ENCODE data around the gene LYZL1.
"Not testable (repeated sequence)": the region's sequence is repeated elsewhere in the genome, so short reads cannot be mapped to it uniquely, and the experiment has no call there.

Gene LYZL1

DNA sequence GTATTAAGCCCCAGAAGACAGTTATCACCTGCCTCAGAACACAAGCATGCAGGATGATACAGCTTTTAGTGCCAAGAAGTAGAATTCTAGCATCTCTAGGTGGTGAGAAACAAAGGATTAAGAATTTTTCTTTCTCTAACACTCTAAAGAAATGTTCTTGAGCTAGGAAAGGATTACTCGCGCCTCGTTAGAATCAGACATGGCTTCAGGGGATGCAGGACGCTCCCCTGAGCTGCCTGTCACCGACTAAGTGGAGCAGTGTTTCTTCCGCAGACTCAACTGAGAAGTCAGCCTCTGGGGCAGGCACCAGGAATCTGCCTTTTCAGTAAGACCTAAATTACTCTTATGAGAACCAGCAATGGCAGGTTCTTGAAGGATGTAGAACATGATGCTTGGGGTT lies at the start of gene LYZL1:
Gene LYZL1 (plus strand): TSS at position 165 of the 400 bp plus-strand sequence. CDS start 2,798 bp downstream, outside the sequence.
- not testable (repeated sequence) for DNase-seq (ENCODE audit: low read depth in 2 of 2)

DNA sequence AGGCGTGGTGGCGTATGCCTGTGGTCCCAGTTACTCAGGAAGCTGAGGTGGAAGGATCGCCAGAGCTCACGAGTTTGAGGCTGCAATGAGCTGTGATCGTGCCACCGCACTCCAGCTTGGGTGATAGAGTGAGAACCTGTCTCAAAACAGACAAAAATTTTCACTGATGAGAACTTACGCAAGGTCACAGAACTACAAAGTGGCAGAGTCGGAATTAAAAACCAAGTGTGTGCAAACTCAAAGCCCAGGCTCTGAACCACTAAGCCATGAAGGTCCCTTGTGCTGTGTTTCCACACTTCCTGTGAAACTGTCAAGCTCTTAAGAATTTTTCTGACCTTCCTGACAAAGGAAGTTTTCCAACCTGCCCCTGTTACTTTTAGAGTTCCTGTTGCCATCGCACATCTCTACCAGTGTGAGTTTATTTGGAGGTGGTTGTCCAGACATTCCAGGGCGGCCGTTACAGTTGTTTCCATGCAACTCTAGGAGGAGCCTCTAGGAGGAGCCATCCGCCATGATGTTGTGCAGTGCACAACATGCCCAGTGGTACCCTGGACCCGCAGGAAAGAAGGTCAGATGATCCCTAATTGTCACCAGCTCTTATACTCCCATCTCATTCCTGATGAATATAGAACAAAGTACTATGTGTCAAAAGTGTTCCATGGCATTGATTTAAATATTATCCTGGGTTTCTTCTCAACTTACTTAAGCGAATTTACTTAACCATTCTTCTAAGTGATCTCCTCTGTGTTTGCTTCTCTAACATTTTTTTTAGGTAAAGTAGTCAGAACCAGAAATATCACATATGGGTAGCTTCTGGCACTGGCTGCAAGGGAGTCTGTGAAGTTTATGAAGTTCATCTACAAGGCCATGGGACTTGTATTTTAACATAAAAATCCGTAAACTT lies 49.0 kb upstream of the LYZL1 start:
- DNase-seq (ENCODE audit: low read depth in 2 of 2): no peak

GRCh38 chr10:29240986-29241660 lies 47.7 kb upstream of the LYZL1 start:
- DNase-seq (ENCODE audit: low read depth in 2 of 2): no peak

DNA sequence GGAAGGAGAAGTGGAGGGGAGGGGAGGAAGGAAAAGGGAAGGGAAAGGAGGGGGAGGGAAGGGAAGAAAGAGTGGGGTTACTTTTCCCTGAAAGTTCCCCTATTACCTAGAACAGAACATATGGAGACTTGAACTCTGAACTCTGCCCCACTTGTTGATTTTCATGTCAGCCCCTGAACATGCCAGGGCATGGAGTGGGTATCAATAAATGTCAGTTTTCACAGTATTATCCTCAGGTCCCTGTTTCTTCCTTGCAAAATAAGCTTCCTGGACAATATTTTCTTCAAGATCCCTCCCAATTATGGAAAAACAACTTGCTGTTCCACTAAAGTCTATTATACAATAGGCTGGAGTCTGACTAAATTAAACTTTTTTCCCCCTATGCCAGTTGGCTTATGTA lies 46.9 kb upstream of the LYZL1 start:
- DNase-seq (ENCODE audit: low read depth in 2 of 2): no peak

DNA sequence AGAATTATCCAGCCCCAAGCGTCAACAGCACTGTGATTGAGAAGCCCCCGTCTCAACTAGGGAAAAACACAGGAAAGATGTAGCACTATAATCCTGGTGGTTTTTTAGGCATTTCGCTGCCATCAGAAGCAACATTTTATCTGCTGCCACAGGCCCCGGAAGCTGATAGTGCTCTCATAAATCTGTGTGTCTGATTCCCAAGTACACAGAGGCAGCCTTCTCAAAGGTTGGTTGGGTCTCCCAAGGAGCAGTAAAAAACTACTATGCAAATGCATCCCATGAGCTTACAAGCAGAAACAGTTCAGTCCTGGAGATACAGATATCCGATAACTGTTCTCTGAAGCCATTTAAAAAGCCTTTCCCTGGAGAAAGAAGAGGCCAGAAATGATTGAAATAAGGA lies 45.8 kb upstream of the LYZL1 start:
- no peak for DNase-seq (ENCODE audit: low read depth in 2 of 2)

GRCh38 chr10:29243750-29244149 lies 45.1 kb upstream of the LYZL1 start:
- no peak for DNase-seq (ENCODE audit: low read depth in 2 of 2)

GRCh38 chr10:29244978-29245377 lies 43.9 kb upstream of the LYZL1 start:
- no peak for DNase-seq (ENCODE audit: low read depth in 2 of 2)

DNA sequence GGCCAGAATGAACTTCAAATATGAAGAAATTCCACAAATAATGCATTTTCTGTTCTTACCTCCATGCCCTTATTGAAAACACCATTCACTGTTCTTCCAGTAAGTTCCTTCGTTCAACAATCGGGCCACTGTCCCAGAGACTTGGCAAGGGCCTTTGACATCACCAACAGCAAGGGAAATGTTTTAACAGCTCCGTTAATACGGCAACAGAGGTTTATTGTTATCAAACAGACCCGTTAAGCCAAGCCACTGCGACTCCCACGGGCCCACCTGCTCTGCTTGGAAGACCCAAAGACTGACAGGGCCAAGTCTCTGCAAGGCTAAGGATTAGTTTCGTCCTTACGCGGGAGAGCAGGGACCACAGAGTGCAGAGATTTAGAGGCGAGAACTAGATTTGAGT lies 43.4 kb upstream of the LYZL1 start:
- DNase-seq (ENCODE audit: low read depth in 2 of 2): no peak

GRCh38 chr10:29246449-29246848 lies 42.4 kb upstream of the LYZL1 start:
- no peak for DNase-seq (ENCODE audit: low read depth in 2 of 2)

DNA sequence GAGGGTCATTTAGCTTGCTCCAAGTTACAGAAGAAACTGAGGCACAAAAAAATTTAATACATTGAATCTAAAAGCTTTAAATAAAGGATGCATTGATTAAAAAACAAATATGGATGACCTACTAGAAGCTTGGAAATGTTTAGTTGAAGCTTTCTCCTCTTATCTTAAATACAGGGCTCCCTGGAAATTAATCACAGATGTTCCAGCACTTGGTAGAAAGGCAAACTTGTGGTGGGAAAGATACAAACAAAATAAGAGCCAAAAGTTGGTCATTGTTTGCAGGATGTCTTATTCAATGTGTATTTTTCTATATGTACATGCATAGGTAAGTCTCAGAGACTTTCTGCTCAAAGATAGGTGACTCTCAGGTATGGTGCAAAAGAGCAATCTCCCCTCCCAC lies 40.7 kb upstream of the LYZL1 start:
- DNase-seq (ENCODE audit: low read depth in 2 of 2): no peak

DNA sequence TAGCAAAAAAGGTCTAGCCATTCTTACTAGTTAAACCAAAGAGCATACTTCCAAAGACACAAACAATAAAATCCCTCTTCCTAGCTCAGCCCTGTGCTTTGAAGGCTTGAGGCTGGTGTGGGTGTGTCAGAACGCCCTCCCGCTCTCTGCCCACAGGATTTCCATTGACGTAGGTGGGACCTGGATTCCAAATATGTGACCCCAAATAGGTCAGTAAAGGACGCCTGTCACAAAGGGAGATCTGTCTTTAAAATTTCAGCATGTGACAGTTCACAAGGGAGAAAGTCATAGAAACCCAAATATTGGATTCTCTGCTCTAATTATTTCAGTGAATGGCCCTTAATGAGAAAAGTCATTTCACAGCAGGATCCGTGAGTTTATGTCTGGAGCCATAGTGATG lies 39.9 kb upstream of the LYZL1 start:
- no peak for DNase-seq (ENCODE audit: low read depth in 2 of 2)

DNA sequence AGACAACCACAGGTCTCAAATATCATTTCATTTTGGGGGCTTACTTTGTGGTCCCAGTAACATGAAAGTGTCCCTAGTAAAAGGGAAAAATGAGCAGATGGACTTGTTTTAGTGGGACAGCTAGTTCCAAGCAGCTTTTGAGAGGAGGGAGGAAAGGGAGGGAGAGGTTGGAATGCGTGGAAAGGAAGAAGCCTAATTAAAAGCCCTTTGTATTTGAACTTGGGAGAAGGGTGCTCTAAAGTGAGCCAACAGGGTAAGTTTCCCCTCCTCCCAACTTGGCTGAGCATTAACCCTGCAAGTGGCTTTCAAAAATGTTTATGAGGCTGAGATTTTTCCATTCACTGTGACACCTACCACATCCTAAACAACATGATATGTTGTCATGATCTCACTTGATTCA lies 38.8 kb upstream of the LYZL1 start:
- DNase-seq (ENCODE audit: low read depth in 2 of 2): no peak

DNA sequence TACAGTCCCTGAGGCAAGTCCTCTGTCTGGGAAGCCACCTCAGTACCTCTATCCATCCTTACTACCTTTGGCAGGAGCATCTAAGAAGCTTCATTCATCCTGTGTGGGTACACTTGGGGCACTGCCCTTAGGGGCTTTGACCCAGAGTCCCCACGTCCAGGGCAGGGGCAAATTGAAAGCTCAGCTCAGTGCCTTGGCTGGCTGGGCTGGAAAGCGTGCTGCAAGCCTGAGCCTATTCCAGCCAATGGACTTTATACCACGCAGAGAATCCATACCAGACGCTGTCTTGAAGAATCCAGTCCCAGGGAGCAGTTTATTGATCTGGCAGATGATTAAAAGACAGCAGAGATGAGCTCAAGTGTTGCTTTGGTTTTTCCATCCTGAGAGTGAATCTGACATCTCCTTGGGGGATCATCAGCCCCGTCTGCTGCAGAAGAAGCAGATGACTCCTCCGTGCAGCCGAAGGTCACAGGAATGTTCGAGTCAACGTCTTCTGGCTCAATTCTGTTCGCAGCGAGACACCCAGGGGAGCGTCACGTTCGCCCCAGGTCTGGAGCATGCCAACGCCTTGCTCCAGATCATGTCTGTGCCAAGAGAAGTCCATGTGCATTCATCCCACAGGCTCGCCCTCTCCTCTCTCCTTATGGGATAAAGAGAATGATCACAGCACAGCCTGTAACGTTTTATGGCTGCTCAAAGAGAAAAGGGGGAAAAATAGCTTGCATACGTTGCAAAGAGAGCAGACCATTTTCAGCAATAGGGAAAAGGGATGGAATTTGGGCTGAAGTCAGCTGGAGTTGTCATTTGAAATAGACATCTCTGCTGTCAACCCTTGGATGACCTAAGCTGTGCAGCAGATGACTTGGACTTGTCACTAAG lies 35.8 kb upstream of the LYZL1 start:
- DNase-seq (ENCODE audit: low read depth in 2 of 2): no peak

- DNase-seq (ENCODE audit: low read depth in 2 of 2): no peak
Measured at GRCh38 chr10:29253690-29254029, 35.2 kb upstream of the LYZL1 start.

- DNase-seq (ENCODE audit: low read depth in 2 of 2): no peak
Measured at GRCh38 chr10:29254123-29255046, 34.5 kb upstream of the LYZL1 start.

DNA sequence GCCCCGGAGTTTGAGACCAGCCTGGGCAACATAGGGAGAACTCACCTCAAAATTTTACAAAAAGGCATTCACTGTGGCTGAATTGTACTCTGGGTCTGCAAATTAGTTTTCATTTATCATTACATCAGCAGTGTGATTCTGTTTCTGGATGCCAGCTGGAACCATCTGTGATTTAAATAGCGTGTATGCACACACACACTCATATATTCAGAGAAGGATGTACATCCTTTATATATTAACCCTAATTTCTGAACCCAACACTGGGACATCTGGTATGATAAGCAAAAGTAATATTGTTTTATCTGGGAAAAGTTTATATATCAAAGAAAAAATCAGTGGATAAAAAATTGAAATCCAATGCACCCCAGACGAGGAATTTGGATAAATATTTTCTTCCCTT lies 33.8 kb upstream of the LYZL1 start:
- no peak for DNase-seq (ENCODE audit: low read depth in 2 of 2)

GRCh38 chr10:29256019-29256418 lies 32.9 kb upstream of the LYZL1 start:
- no peak for DNase-seq (ENCODE audit: low read depth in 2 of 2)

- DNase-seq (ENCODE audit: low read depth in 2 of 2): no peak
Measured at GRCh38 chr10:29256586-29256985, 32.3 kb upstream of the LYZL1 start.

GRCh38 chr10:29257106-29257783 lies 31.6 kb upstream of the LYZL1 start:
- DNase-seq (ENCODE audit: low read depth in 2 of 2): no peak

DNA sequence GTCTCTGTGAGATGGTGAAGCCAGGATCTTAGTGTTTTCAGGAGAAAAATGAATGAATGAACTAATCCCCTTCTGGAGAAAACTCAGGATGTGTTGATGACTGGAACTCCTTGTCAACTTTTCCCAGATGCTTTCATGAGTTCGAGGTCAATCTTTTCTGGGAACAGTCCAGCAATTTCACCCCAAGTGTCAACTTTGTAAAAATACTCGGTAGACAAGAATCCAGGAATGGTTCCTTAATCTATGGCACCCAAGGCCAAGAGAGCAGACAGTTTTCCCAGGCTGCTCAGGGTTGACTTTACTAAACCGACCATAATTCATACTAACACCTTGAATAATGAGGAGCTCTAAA lies 31.1 kb upstream of the LYZL1 start:
- no peak for DNase-seq (ENCODE audit: low read depth in 2 of 2)

DNA sequence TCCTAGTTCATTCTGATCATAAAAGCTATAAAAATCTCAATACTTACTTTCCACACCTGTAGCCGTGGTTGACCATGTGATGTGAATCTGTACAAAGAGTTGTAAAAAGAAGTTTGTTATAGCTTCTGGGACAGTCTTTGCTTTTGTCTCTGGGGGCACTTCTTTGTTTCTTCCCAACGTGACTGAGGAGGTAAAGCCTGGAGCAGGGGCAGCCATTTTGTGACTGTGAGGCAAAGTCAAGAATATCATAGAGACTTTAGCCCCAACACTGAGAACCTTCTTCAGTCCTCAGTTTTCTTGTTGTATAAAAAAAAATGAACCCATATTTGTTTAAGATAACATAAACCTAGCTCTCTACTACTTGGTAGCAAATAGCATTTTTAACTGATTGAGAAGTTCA lies 29.4 kb upstream of the LYZL1 start:
- no peak for DNase-seq (ENCODE audit: low read depth in 2 of 2)
